GM20000 (cell line): ENCODE measurements around the gene ANGPTL5.

Source experiments
- DNase-seq: peaks from one replicate; pipeline ENCODE4 v3.0.0; 2012; ENCODE audit warnings: low spot score
- CTCF ChIP-seq: IDR thresholded peaks from 2 replicates; pipeline ENCODE4 v1.5.1; 2012; ENCODE audit warnings: mild to moderate bottlenecking, control low read depth; ENCODE audit errors: extremely low read depth, missing control alignments

The ANGPTL5 gene

GRCh38 chr11:101844608-101845007 is 71.7 kb downstream of the ANGPTL5 start:
- no peak for DNase-seq
- TF ChIP-seq CTCF: no peak

- no peak for DNase-seq
- TF ChIP-seq CTCF: no peak
Measured at GRCh38 chr11:101840704-101841103, 75.6 kb downstream of the ANGPTL5 start.
